NCI-H774 (cell line): ENCODE measurements around the gene DDR1.

Experiments
- DNase-seq: peaks from one replicate; lab custom pipeline; 2025; lab: John Stamatoyannopoulos, UW

DDR1 gene

DNA sequence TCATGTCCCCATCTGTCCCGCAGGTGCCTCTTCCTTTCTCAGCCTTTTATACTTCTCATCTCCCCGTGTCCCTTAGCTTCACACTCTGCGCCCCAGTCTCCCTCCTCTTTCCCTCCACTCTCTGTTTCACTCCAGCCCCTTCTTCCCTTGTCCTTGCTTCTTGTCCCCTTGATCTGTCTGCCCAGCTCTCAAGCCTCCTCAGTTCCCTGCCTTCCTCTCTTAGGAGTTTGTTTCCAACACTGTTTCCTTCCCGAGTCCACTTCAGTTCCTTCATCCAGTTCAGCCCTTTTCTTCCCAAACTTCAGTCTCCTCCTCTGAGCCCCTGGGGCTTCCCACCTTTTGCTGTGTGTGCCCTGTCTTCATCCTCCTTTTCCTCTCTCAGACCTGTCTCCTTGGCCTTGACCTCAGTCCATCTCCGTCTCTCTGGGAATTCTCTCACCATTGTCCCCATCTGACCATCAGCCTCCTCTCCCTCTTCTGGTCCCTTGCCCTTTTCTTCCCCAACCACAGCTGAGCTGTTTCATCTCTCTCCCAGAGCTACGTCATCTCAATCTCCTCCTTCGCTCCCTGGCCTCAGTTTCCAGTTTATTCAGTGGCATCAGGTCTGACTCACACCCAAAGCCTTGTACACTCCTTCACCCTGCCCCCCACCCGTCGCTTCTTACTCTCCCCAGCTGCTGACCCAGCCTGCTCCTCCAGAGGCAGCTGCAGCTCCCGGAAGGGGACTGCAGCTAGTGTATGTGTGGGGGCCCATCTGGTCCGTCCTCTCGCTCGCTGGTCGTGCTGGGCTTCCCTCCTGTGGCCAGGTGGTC lies 2.7 kb upstream of the DDR1 start:
- DNase-seq, result no peak

DNA sequence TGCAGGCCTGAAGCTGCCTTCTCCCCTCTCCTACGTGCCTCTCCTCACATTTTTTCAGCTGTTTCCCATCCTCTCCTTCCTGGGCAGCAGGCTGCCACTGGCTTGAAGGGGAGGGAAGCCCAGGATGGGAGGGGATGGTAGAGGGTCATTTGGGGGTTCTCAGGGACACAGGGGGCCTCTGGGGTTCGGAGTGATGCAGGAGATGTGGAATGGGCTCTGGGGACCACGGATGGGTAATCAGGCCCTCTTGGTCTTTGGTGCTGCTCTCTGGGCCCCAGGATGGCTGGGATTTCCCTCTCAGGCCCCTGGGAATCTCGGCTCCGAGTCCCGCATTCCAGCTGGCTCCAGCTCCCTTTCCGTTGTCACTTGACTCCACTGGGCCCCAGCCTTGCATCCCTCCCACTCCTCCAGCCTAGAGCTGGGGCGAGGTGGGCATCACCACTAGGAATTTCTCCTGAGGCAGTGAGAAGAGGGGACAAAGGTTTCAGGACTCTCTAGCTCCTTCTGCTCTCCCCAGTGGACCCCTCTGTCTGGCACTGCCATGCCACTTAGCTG lies 2.0 kb upstream of the DDR1 start:
- DNase-seq, result no peak

DNA sequence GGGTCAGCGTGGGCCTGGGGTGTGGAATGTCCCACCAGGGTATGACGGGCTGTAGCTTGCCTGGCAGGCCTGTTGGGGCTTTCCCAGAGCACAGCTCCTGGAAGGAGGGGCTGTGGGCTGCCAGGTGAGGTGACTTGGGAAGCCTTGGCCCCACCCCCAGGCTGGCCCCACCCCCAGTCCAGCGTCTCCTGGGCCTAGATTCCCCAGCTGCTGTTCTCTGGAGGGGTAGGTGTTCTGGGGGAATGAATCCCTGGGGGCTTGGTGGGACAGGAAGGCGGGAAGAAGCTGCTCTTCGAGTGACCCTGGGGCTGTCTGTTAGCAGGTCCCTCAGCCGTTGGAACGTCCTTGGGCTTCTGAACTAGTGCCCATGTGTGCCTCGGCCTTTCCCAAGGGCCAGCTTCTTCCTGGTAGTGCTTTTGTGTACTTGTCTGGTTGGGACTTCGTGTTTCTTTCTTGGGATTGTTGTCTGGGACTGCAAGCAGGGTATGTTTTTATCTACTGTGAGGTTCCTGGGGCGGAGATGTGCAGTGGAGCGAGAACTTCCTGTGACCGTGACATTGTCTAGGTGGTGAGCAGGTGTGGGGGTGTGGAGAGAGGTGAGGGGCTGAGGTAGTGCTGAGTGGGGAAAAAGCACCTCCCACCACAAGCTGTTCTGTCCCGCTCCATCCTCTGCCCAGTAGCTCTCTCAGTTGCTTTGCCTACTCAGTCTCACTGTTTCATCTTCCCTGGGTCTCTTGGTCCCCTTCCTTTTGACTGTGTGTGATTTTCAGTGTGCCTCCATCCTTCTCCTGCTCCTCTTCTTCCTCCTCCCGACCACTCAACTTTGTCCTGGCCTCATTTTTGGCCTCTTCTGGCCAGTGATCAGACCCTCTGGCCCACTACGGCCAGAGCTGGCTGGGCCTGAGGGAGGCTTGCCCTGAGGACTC lies 1.3 kb upstream of the DDR1 start:
- DNase-seq, result peak; percentile 19

DNA sequence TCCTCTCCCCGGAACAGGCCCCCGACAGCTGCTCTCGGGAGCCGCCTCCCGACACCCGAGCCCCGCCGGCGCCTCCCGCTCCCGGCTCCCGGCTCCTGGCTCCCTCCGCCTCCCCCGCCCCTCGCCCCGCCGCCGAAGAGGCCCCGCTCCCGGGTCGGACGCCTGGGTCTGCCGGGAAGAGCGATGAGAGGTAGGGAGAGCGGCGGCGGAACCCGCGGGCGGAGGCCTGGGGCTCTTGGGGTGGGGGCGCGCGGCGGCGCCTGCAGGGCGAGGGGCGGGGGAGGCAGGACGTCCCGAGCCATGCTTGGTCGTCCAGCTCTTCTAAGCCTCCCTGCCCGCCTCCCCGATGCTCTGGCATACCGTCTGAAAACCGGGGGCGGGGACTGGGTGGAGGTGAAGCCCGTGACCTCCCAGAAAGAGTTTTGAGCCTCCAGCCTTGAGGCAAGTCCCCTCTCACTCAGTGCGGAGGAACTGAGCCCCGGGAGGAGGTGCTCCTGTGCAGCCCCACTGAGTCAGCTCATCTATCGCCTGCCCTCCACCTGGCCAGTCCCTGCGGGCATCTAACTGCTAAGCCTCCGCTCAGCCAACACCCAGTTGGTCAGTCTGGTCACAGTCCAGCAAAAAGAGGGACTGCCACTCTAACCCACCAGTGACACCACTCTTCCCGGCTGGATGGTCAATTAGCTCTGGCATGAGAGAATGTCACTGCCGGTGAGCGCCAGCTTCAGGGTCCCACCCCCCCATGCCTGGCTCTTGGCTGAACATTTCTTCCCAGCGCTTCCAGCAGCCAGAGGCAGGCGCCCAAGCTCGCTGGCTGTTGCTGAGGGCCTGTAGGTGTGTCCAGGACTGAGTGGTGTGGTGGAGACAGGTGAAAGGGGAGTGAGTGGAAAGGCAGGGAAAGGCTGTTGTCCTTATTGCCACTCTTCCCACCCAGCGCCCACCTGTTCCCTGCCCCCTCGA lies 482 bp downstream of the DDR1 start:
- no peak for DNase-seq

DNA sequence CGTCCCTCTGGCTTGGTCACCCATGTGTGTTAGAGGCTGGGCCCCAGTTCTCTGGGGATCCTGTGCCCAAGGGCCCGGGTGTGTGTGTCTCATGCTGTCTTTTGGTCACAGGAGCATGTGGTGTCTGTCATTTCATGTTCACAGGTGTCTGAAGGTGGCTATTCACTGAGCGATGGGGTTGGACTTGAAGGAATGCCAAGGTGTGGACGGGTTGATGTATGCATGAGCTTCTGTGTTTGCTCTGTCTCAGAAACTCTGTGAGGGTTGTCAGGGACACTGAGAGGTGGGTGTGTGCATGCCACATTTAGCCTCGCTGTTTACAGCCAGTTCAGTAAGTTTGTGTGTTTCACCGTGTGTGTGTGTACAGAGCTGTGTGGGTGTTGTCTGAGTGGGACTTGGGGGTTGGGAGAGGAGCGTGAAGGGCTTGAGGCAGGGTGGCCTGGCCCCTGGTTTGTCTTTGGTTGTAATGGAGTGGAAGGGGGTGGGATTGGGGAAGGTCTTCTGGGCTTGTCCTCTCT lies 1.2 kb downstream of the DDR1 start:
- DNase-seq, result peak; percentile 10

DNA sequence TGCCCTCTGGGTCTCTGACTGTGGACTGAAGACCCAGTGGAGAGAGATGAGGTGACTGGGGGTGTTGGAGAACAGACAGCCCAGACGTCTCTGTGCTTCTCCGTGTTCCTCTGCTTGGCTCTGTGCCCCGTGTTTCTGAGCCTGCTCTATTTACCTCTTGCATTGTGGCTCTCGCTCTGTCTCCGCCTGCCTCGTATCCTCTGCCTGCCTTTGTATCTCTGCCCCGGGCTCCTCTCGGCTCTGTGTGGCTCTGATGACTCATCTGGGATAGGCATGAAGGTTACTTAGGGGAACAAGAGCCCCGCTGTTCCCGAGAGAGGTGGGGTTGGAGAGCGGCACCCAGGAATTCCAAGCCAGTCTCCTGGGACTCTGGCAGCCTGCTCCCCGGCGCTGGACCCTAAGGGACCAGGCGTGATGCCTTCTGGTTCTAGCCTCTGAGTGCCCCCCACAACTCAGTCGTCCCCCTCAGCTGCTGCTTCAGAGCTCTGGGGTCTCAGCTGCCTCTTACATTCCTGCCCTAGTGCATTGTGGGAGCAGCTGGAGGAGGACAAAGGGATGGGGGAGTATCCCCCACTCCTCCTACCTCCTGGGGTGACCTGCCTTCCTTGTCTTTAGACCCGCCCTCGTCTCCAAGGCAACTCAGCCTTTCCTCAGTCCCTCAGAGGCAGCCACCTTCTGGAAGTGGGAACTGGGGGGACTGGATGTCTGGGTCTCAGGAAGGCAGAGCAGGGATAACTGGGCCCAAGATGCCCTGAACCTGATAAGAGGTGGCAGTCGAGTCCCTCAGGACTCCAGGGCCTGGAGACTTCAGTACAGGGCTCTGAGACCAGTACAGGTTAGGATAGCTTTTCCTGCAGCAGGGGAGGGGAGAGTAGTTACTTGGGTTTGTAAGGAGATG lies 1.9 kb downstream of the DDR1 start:
- peak; percentile 0 for DNase-seq

DNA sequence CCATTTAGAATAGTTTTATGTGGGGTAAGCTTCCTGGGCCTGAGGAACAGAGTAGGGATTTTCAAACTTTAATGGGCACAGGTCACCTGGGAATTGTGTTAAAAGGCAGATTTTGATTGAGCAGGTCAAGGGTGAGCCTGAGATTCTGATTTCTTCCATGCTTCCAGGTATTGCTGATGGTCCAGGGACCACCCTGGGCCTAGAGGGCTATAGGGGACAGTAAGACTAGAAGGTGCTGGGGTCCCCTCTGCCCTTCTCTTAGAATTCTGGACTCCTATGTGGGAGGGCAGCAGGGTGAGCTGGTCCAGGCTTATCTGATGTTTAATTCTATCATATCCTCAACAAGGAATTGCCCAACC lies 2.6 kb downstream of the DDR1 start:
- DNase-seq, result no peak

DNA sequence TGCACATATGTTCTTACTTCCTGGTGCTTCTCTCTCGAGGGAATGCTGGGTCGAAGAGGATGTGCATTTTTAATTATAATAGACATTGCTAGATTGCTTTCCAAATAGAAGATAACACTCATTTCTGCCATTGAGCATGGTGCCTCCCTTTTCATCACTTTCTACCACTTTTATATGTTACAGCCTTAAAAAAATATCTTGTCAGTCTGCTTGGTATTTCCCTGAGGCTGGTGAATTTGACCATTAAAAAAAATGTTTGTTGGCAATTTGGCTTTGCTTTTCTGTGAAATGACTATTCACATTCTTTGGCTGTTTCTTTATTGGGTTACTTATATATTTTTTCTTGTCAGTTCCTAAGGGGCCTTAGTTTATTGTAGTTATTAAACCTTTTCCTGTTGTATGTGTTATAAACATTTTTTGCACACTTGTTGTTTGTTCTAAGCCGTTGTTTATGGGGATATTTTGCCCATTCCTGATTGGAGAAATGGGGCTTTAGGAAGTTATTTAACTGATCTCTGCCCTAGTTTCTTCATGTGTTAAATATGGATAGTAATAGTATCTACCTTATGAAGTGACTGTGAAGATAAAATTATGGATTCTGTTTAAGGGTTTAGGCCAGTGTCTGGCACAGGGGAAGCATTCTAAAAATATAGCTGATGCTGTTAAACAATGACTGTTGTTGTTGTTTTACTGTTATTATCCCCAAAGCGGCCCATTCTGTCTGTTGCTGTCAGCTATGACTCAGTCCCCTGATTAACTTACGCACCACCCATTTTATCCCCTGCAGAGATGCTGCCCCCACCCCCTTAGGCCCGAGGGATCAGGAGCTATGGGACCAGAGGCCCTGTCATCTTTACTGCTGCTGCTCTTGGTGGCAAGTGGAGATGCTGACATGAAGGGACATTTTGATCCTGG lies 3.8 kb downstream of the DDR1 start:
- no peak for DNase-seq

DNA sequence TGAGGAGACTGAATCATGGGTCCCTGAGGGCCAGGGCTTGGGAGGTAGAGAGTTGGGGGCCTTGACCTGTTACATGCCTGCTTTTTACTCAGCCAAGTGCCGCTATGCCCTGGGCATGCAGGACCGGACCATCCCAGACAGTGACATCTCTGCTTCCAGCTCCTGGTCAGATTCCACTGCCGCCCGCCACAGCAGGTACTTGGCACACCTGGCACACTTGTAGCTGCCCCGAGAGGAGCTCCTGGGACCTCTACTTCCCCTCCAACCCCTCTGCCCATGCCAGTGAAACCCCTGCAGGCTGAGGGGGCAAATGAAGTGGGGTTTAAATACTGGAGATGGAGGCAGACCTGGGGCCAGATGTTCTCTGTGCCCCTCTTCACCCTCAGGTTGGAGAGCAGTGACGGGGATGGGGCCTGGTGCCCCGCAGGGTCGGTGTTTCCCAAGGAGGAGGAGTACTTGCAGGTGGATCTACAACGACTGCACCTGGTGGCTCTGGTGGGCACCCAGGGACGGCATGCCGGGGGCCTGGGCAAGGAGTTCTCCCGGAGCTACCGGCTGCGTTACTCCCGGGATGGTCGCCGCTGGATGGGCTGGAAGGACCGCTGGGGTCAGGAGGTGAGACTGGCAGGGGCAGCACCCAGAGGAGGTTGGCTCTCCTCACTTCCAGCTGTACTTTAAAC lies 4.6 kb downstream of the DDR1 start:
- no peak for DNase-seq

DNA sequence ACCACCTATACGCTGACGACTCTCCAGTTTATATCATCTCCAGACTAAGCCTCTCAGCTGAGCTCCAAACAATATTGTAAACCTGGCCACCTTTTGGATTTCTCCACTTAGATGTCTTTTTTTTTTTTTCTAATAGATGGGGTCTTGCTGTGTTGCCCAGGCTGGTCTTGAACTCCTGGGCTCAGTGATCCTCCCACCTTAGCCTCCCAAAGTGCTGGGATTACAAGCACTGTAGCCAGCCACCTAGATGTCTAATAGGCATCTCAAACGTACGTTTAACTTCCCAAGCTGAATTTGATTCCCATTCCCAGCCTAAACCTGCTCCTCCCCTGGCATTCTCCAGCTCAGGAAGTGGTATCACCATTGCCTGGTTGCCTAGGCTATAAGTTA lies 5.2 kb downstream of the DDR1 start:
- DNase-seq, result no peak

DNA sequence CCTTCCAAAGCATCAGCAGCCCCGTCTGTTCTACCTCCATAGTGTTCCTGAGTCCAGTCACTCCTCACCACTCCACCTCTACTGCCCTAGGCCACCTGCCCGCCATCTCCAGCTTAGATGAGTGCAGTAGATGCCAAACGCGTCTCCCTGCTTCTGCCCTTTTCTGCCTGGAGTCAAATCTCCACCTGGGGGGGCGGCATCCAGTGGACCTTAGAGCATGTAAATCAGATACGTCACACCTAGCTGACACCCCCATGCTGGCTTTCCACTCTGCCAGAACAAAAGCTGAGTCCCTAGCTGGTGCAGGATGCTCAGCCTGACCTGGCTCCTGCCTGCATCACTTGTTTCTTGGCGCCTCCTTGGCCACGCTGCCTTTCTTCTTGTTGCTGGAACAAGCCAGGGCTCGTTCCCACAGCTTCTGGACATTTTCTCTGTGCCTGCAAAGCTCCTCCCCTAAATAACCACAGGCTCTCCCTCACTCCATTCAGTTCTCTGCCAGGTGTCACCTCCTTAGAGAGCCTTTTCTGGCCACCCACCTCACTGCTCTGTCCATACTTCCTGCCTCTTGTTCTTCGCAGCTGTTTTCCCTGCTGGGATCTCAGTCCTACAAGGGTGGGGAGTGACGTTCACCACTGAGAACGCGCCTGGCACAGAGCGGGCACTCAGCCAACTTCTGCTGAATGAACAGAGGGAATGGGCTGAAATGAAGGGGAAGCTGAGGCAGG lies 5.8 kb downstream of the DDR1 start:
- DNase-seq, result no peak

DNA sequence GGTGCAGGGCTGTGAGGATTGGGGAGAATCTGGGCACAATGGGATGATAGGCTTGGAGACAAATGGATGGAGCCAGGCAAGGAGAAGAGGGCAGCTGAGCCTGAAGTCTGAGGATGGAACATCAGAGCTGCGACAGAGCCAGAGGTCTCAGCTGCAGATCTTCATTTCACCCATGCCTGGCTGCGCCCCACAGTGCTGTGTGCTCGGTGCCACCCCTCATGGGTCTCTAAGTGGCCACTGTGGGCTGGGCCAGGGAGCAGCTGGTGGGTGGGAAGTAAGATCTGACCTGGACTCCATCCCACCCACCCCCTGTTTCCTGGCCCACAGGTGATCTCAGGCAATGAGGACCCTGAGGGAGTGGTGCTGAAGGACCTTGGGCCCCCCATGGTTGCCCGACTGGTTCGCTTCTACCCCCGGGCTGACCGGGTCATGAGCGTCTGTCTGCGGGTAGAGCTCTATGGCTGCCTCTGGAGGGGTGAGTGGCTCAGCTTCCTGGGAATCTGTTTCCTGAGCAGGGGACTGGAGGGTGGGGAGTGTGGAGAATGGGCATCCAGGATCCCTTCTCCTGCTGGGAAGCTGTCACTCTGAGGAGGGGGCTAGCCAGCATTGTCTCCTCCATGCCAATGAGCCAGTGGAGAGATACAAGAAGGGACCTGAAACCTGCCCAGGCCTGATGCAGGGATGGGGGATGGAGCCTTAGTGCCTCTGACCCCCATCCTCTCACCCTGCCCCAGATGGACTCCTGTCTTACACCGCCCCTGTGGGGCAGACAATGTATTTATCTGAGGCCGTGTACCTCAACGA lies 6.5 kb downstream of the DDR1 start:
- DNase-seq, result no peak

DNA sequence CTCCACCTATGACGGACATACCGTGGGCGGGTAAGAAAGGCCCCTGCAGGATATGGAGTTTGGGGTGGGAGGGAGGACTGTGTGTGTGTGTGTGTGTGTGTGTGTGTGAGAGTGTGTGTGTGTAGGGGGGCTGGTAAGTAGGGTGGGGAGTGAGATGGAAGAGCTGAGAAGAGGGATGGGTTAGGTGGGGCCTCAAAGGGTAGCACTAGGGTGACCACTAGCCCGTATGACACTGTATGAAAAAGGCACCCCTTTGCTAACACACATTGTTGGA lies 7.1 kb downstream of the DDR1 start:
- DNase-seq, result no peak

DNA sequence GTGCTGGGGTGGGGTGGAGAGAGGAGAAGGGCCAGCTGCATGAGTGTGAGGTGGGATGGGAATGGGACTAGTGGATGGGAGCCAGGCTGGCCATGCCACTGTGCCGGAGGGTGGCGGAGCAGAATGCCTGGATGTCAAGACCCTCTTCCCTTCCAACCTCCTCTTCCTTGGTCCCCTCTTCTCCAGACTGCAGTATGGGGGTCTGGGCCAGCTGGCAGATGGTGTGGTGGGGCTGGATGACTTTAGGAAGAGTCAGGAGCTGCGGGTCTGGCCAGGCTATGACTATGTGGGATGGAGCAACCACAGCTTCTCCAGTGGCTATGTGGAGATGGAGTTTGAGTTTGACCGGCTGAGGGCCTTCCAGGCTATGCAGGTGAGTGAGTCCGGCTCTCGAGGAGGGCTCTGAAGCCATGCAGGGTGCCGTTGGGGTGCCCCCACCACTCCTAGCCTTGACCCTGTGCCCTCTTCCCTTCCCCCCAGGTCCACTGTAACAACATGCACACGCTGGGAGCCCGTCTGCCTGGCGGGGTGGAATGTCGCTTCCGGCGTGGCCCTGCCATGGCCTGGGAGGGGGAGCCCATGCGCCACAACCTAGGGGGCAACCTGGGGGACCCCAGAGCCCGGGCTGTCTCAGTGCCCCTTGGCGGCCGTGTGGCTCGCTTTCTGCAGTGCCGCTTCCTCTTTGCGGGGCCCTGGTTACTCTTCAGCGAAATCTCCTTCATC lies 7.7 kb downstream of the DDR1 start:
- DNase-seq, result no peak

DNA sequence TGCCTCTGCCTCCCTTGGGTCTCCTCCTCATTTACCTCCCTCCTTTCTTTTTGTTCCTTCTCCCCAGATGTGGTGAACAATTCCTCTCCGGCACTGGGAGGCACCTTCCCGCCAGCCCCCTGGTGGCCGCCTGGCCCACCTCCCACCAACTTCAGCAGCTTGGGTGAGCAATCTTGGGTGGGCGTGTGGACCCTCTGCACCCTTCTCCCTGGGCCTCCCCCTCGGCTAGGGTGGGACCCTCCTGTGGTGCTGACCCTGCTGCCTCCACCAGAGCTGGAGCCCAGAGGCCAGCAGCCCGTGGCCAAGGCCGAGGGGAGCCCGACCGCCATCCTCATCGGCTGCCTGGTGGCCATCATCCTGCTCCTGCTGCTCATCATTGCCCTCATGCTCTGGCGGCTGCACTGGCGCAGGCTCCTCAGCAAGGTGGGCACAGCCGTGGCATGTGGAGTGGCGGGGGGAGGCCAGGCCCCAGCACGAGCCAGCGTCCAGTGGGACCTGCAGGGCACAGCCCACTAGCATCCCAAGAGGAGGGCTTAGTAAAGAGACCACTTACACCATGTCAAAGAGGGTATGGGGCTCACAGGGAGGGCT lies 8.8 kb downstream of the DDR1 start:
- DNase-seq, result no peak

DNA sequence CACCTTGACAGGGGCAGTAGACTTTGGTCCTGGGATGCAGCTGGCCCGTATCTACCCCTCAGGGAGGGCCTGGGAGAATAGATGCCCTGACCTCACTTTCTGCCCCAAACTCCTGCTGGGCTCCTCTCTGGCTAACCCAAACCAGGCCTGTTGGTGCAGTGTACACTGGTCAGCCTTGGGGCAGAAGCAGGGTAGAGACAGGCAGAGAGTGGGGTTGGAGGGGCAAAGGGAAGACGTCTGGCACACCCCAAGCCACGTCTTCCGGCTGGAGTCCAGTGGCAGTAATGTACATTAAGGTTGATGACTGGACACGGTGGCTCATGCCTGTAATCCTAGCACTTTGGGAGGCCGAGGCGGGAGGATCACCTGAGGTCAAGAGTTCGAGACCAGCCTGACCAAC lies 9.3 kb downstream of the DDR1 start:
- DNase-seq, result no peak

DNA sequence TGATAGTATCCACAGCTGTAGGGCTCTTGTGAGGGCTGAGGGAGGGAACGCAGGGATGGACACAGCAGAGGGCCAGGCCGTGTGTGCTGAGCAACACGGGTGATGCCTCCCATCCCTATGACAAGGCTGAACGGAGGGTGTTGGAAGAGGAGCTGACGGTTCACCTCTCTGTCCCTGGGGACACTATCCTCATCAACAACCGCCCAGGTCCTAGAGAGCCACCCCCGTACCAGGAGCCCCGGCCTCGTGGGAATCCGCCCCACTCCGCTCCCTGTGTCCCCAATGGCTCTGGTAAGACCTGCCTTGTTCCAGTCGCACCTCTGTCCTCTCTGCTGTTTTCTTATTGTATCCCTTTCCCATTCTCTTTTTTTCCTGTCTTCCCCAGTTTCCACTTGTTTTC lies 10.1 kb downstream of the DDR1 start:
- DNase-seq, result no peak
